ENCODE data around the gene WNT16. TPM values are rescaled to one million over a fixed set of nuclear protein-coding genes. Genes with fewer than 3 reads are reported as not detected.

Gene WNT16
- polyA plus RNA-seq (2013, experiment 1 of 2), result 0.73 TPM
- 0.85 TPM for polyA plus RNA-seq (2013, experiment 2 of 2)

- H2BK120ac ChIP-seq (ENCODE audit: low read depth, low read length), result no peak within 1 kb of the TSS
- no peak within 1 kb of the TSS for H2AFZ ChIP-seq (ENCODE audit: low read depth, low read length)
- peak within 1 kb of the TSS; percentile 17 to 75 for H3K4me3 ChIP-seq (ENCODE audit: insufficient read depth in 1 of 2, low read depth in 1 of 2, low read length in 2 of 2)
- no peak within 1 kb of the TSS for H3K27ac ChIP-seq (ENCODE audit: low read length, poor library complexity, severe bottlenecking)
- DNase-seq, result no peak
- peaks cover 19% of the 10 kb centered on the region for H3K4me1 ChIP-seq (ENCODE audit: control insufficient read depth, insufficient read depth, low read depth, low read length)
- H3K79me1 ChIP-seq (replicated peaks; ENCODE audit: low read length, poor library complexity, severe bottlenecking), result no peaks in the 10 kb centered on the region
- peak within 1 kb of the TSS; percentile 28 for H3K9ac ChIP-seq (ENCODE audit: low read length)
- H3K4me2 ChIP-seq (ENCODE audit: low read length, poor library complexity, severe bottlenecking), result peak within 1 kb of the TSS; percentile 95
- no peak within 1 kb of the TSS for H4K91ac ChIP-seq (ENCODE audit: low read length)
- H3K18ac ChIP-seq (ENCODE audit: low read depth in 1 of 2, low read length in 2 of 2), result no peak within 1 kb of the TSS
- no peak within 1 kb of the TSS for H3K14ac ChIP-seq (ENCODE audit: low read length in 2 of 2)
- H4K8ac ChIP-seq (ENCODE audit: low read length), result no peak within 1 kb of the TSS
- no peak within 1 kb of the TSS for H2BK15ac ChIP-seq (ENCODE audit: low read depth, poor library complexity, severe bottlenecking)
- H2AK5ac ChIP-seq (ENCODE audit: low read length, severe bottlenecking), result no peak within 1 kb of the TSS
- H3K36me3 ChIP-seq (ENCODE audit: control insufficient read depth in 1 of 2, insufficient read depth in 2 of 2, low read depth in 1 of 2, low read length in 2 of 2), result no peaks in the 10 kb centered on the region
- H3K9me3 ChIP-seq (ENCODE audit: control insufficient read depth, low read length), result no peaks in the 10 kb centered on the region
- 39% methylated on average over 18 of the region's 27 CpGs for WGBS
- H3K4ac ChIP-seq (ENCODE audit: low read depth in 1 of 2, low read length in 2 of 2), result no peak within 1 kb of the TSS
- H2BK12ac ChIP-seq (ENCODE audit: low read length in 2 of 2), result no peak within 1 kb of the TSS
- no peak within 1 kb of the TSS for H2BK5ac ChIP-seq (ENCODE audit: low read depth, low read length, poor library complexity, severe bottlenecking)
- H3K27me3 ChIP-seq (ENCODE audit: control insufficient read depth in 1 of 2, insufficient read depth in 1 of 2, low read length in 2 of 2), result peaks cover 21 to 32% of the 10 kb centered on the region in 2 experiments
- H3K23ac ChIP-seq (ENCODE audit: low read length in 2 of 2), result no peak within 1 kb of the TSS
These were observed at the start of gene WNT16 for GRCh38 chr7:121328508-121329190. Gene WNT16 (plus strand): TSS chr7:121329000. CDS start chr7:121329293, 293 bp downstream.

GRCh38 chr7:121279060-121279620 lies 49.7 kb upstream of the WNT16 start:
- H3K4ac ChIP-seq (ENCODE audit: low read depth in 1 of 2, low read length in 2 of 2), result no peak overlapping the region
- WGBS, result 91% methylated on average over 1 of the region's 2 CpGs
- no peak overlapping the region for H3K14ac ChIP-seq (ENCODE audit: low read length in 2 of 2)

GRCh38 chr7:121279822-121280221 lies 49.0 kb upstream of the WNT16 start:
- no peaks in the 10 kb centered on the region for H3K79me1 ChIP-seq (replicated peaks; ENCODE audit: low read length, poor library complexity, severe bottlenecking)
- H3K4me1 ChIP-seq (ENCODE audit: control insufficient read depth, insufficient read depth, low read depth, low read length), result peaks cover 2% of the 10 kb centered on the region
- no peak overlapping the region for H2BK120ac ChIP-seq (ENCODE audit: low read depth, low read length)
- H2BK15ac ChIP-seq (ENCODE audit: low read depth, poor library complexity, severe bottlenecking), result no peak overlapping the region
- H4K8ac ChIP-seq (ENCODE audit: low read length), result no peak overlapping the region
- no peak overlapping the region for H2AK5ac ChIP-seq (ENCODE audit: low read length, severe bottlenecking)
- no peak overlapping the region for H3K4me3 ChIP-seq (ENCODE audit: insufficient read depth in 1 of 2, low read depth in 1 of 2, low read length in 2 of 2)
- no peak overlapping the region for H3K4me2 ChIP-seq (ENCODE audit: low read length, poor library complexity, severe bottlenecking)
- no peak overlapping the region for H3K4ac ChIP-seq (ENCODE audit: low read depth in 1 of 2, low read length in 2 of 2)
- no peak overlapping the region for H3K14ac ChIP-seq (ENCODE audit: low read length in 2 of 2)
- H3K9ac ChIP-seq (ENCODE audit: low read length), result no peak overlapping the region
- no peak overlapping the region for H2BK12ac ChIP-seq (ENCODE audit: low read length in 2 of 2)
- no peak overlapping the region for H4K91ac ChIP-seq (ENCODE audit: low read length)
- H3K27ac ChIP-seq (ENCODE audit: low read length, poor library complexity, severe bottlenecking), result no peak overlapping the region
- H3K36me3 ChIP-seq (ENCODE audit: control insufficient read depth in 1 of 2, insufficient read depth in 2 of 2, low read depth in 1 of 2, low read length in 2 of 2), result peaks cover 2 to 19% of the 10 kb centered on the region in 2 experiments
- no peak overlapping the region for H2BK5ac ChIP-seq (ENCODE audit: low read depth, low read length, poor library complexity, severe bottlenecking)
- 80% methylated on average over 1 of the region's 4 CpGs for WGBS
- H3K23ac ChIP-seq (ENCODE audit: low read length in 2 of 2), result no peak overlapping the region
- peaks cover 7% of the 10 kb centered on the region for H3K9me3 ChIP-seq (ENCODE audit: control insufficient read depth, low read length)
- H2AFZ ChIP-seq (ENCODE audit: low read depth, low read length), result no peak overlapping the region
- peak; percentile 14 for DNase-seq
- peak overlapping the region in 1 of 2 experiments; percentile 30 for H3K18ac ChIP-seq (ENCODE audit: low read depth in 1 of 2, low read length in 2 of 2)
- no peaks in the 10 kb centered on the region for H3K27me3 ChIP-seq (ENCODE audit: control insufficient read depth in 1 of 2, insufficient read depth in 1 of 2, low read length in 2 of 2)

More at GRCh38 chr7:121279060-121279620, 49.7 kb upstream of the WNT16 start:
- Histone ChIP-seq H4K91ac (ENCODE audit: low read length) (no peak overlapping the region), H2BK120ac (ENCODE audit: low read depth, low read length) (no peak overlapping the region), H2BK5ac (ENCODE audit: low read depth, low read length, poor library complexity, severe bottlenecking) (no peak overlapping the region), H3K79me1 (replicated peaks; ENCODE audit: low read length, poor library complexity, severe bottlenecking) (no peaks in the 10 kb centered on the region), H3K27me3 (ENCODE audit: control insufficient read depth in 1 of 2, insufficient read depth in 1 of 2, low read length in 2 of 2) (no peaks in the 10 kb centered on the region), H3K23ac (ENCODE audit: low read length in 2 of 2) (no peak overlapping the region), H3K4me1 (ENCODE audit: control insufficient read depth, insufficient read depth, low read depth, low read length) (peaks cover 2% of the 10 kb centered on the region), H3K27ac (ENCODE audit: low read length, poor library complexity, severe bottlenecking) (no peak overlapping the region), H3K36me3 (ENCODE audit: control insufficient read depth in 1 of 2, insufficient read depth in 2 of 2, low read depth in 1 of 2, low read length in 2 of 2) (peaks cover 0 to 19% of the 10 kb centered on the region in 2 experiments), H2AK5ac (ENCODE audit: low read length, severe bottlenecking) (no peak overlapping the region), H3K9me3 (ENCODE audit: control insufficient read depth, low read length) (peaks cover 3% of the 10 kb centered on the region), H2AFZ (ENCODE audit: low read depth, low read length) (no peak overlapping the region), H2BK12ac (ENCODE audit: low read length in 2 of 2) (no peak overlapping the region), H3K9ac (ENCODE audit: low read length) (peak overlapping the region; percentile 62), H3K4me3 (ENCODE audit: insufficient read depth in 1 of 2, low read depth in 1 of 2, low read length in 2 of 2) (no peak overlapping the region), H3K18ac (ENCODE audit: low read depth in 1 of 2, low read length in 2 of 2) (peak overlapping the region; percentile 40 to 49), H3K4me2 (ENCODE audit: low read length, poor library complexity, severe bottlenecking) (no peak overlapping the region), H2BK15ac (ENCODE audit: low read depth, poor library complexity, severe bottlenecking) (no peak overlapping the region), H4K8ac (ENCODE audit: low read length) (no peak overlapping the region)
- no peak for DNase-seq

- H3K18ac ChIP-seq (ENCODE audit: low read depth in 1 of 2, low read length in 2 of 2), result no peak overlapping the region
- peaks cover 7% of the 10 kb centered on the region for H3K9me3 ChIP-seq (ENCODE audit: control insufficient read depth, low read length)
- H3K4me1 ChIP-seq (ENCODE audit: control insufficient read depth, insufficient read depth, low read depth, low read length), result peaks cover 2% of the 10 kb centered on the region
- peaks cover 2 to 19% of the 10 kb centered on the region in 2 experiments for H3K36me3 ChIP-seq (ENCODE audit: control insufficient read depth in 1 of 2, insufficient read depth in 2 of 2, low read depth in 1 of 2, low read length in 2 of 2)
- H3K79me1 ChIP-seq (replicated peaks; ENCODE audit: low read length, poor library complexity, severe bottlenecking), result no peaks in the 10 kb centered on the region
- H3K4me3 ChIP-seq (ENCODE audit: insufficient read depth in 1 of 2, low read depth in 1 of 2, low read length in 2 of 2), result no peak overlapping the region
- no peak overlapping the region for H2AFZ ChIP-seq (ENCODE audit: low read depth, low read length)
- no peak overlapping the region for H3K14ac ChIP-seq (ENCODE audit: low read length in 2 of 2)
- H3K23ac ChIP-seq (ENCODE audit: low read length in 2 of 2), result no peak overlapping the region
- no peak overlapping the region for H2BK15ac ChIP-seq (ENCODE audit: low read depth, poor library complexity, severe bottlenecking)
- no peak overlapping the region for H2BK120ac ChIP-seq (ENCODE audit: low read depth, low read length)
- no peak overlapping the region for H3K9ac ChIP-seq (ENCODE audit: low read length)
- WGBS, result 100% methylated on average over 1 of the region's 1 CpG
- H4K8ac ChIP-seq (ENCODE audit: low read length), result no peak overlapping the region
- H3K4me2 ChIP-seq (ENCODE audit: low read length, poor library complexity, severe bottlenecking), result no peak overlapping the region
- no peak overlapping the region for H2BK12ac ChIP-seq (ENCODE audit: low read length in 2 of 2)
- no peak overlapping the region for H2AK5ac ChIP-seq (ENCODE audit: low read length, severe bottlenecking)
- H3K27me3 ChIP-seq (ENCODE audit: control insufficient read depth in 1 of 2, insufficient read depth in 1 of 2, low read length in 2 of 2), result no peaks in the 10 kb centered on the region
- no peak overlapping the region for H2BK5ac ChIP-seq (ENCODE audit: low read depth, low read length, poor library complexity, severe bottlenecking)
- no peak overlapping the region for H3K27ac ChIP-seq (ENCODE audit: low read length, poor library complexity, severe bottlenecking)
- H3K4ac ChIP-seq (ENCODE audit: low read depth in 1 of 2, low read length in 2 of 2), result no peak overlapping the region
- no peak overlapping the region for H4K91ac ChIP-seq (ENCODE audit: low read length)
- no peak for DNase-seq
These were observed 48.1 kb upstream of the WNT16 start for GRCh38 chr7:121280656-121281055.

Measured in mesenchymal stem cell (in vitro differentiated cells and primary cell).